Heart left ventricle (tissue), 13 donors: ENCODE measurements around the gene RHPN2.
"Not testable (repeated sequence)": the region's sequence is repeated elsewhere in the genome, so short reads cannot be mapped to it uniquely, and the experiment has no call there.

ENCODE experiments used
- CTCF ChIP-seq, 12 donors: fragments of 200-600 bp; sonication (generic) in 4 of 12; IDR thresholded peaks; one replicate each; pipeline versions ENCODE4 v1.5.0 to v1.8.0; 2018 to 2022; ENCODE audit warnings: antibody characterized with exemption in 12 of 12, mild to moderate bottlenecking in 5 of 12
- POLR2A ChIP-seq, 2 donors: fragments of 450-650 bp; IDR thresholded peaks; one replicate each; pipeline ENCODE4 v1.6.1; 2017; ENCODE audit warnings: antibody characterized with exemption in 2 of 2, mild to moderate bottlenecking in 2 of 2, moderate library complexity in 2 of 2
- donor health status: ischemic (EF 13 %, LVEDD 7.1; RV severe dilation, severe dysfunction).
- donor health status: DM: no; HTN: yes; CAD: no.
- donor health status: DM: no; HTN: no; CAD: no.
- donor health status: ischemic (EF 25% LVEDD 6.9; RV normal size, moderate dysfunction).
- donor health status: ischemic (EF 25% LVEDD 5.7; RV mildly dilated, moderate dysfunction).
- donor health status: ischemic (EF 35%, LVEDD 5.7; RV mildly dilated, moderate dysfunction).
- donor health status: nonischemic (EF 11% LVEDD 7.7; RV severe dilation, severe dysfunction).
- donor health status: DM: yes; HTN: yes; CAD: no.
- donor health status: PGD.
- donor health status: ischemic (EF 29% LVEDD 5.4; RV normal size, mild dysfunction).
- donor health status: nonischemic (EF 23%, LVEDD 6.1; RV moderate dilation, normal function).

DNA sequence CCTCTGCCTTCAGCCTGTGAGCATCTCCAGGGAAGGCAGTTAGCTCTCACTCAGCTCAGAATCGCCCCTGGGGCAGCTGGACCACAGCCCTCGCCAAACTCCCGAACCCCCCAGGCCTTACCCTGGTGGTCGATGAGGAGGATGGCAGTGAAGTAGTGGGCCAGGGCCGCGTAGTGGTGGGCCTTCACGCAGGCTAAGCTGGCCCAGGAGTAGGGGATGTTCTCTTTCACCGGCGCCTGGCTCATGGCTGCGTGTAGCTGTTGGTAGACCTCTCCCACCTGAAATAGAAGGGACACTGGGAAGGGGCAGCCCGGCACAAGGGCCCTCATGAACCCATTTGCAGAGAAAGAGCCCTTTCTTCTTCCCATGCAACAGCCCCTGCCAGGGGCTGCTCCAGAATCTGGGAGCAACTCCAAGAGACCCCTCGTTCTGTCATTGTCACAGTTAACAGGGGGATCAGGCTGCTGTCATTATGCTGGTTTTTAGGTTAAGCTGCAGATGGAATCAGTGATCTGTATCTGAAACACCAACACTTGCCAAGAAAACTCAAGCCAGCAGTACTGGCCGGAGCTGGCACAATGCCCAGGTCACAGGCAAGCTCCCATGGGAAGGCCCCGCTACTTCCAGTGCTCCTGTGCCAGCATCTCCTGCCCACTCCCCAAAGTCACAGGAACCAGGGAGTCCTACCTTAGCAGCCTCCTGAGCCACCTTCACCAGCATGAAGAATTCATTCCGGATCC, 62.4 kb downstream of the RHPN2 start:
- not testable (repeated sequence) for TF ChIP-seq CTCF, POLR2A (IDR thresholded peaks at IDR 0.05)
